GM19463 (cell line): ENCODE results near the gene BOK.

Source experiments
- ATAC-seq: cut with Tn5 transposase; IDR thresholded peaks from one replicate; pipeline ENCODE4 v1.9.1; 2021; ENCODE audit warnings: mild to moderate bottlenecking, moderate library complexity; ENCODE audit not compliant: unreplicated experiment

Gene BOK

DNA sequence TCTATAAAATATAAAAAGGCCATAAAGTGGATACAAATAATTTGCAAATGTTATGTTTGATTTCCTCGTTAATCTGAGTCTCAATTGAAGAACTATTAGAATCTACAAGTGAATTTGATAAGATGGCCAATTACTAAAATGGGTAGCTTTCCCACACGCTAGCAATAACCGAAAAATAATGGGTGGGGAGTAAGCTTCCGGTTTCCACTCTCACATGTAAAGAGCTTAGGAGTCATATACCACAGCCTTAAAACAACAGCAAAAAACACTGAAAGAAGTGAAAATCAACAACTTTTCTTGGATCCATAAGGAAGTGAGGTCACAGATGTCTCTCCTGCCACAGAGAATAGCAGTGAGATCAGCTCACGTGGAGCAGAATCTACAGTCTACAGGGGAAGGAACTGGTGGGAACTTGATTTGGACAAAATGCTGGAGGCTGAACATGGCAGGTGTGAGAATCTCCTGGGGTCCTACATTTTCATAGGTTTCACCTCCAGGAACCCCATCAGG lies 59.8 kb downstream of the BOK start:
- no peak for ATAC-seq

- ATAC-seq, result no peak
Measured at GRCh38 chr2:241618829-241619228, 60.3 kb downstream of the BOK start.

DNA sequence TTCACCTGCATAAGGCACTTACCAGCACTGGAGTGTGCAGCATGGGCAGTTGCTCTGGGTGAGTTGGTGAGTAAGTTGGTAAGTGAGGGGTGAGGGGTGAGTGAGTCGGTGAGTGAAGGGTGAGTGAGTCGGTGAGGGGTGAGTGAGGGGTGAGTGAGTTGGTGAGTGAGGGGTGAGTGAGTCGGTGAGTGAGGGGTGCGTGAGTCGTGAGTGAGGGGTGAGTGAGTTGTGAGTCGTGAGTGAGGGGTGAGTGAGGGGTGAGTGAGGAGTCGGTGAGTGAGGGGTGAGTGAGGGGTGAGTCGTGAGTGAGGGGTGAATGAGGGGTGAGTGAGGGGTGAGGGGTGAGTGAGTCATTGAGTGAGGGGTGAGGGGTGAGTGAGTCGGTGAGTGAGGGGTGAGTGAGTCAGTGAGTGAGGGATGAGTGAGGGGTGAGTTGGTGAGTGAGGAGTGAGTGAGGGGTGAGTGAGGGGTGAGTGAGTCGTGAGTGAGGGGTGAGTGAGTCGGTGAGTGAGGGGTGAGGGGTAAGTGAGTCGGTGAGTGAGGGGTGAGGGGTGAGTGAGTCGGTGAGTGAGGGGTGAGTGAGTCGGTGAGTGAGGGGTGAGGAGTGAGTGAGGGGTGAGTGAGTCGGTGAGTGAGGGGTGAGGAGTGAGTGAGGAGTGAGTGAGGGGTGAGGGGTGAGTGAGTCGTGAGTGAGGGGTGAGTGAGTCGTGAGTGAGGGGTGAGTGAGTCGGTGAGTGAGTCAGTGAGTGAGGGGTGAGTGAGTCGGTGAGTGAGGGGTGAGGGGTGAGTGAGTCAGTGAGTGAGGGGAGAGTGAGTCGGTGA lies 61.3 kb downstream of the BOK start:
- ATAC-seq, result no peak

GRCh38 chr2:241620419-241620769 lies 61.8 kb downstream of the BOK start:
- no peak for ATAC-seq
